Vagina (tissue), 2 donors: ENCODE results near the gene BORCS6.
"Not testable (repeated sequence)": the region's sequence is repeated elsewhere in the genome, so short reads cannot be mapped to it uniquely, and the experiment has no call there.

Source experiments
- CTCF ChIP-seq, 3 experiments: fragments of 450-650 bp in 2 of 3; fragments of 200-600 bp in 1 of 3; sonication (generic) in 1 of 3; IDR thresholded peaks; one replicate each; pipeline ENCODE4 v1.5.1; 2017 to 2019; ENCODE audit warnings: antibody characterized with exemption in 3 of 3, mild to moderate bottlenecking in 2 of 3, moderate library complexity in 2 of 3
- POLR2A ChIP-seq, 2 donors: fragments of 450-650 bp; IDR thresholded peaks; one replicate each; pipeline ENCODE4 v1.6.1; 2017; ENCODE audit warnings: antibody characterized with exemption in 2 of 2, mild to moderate bottlenecking in 2 of 2, moderate library complexity in 2 of 2
- POLR2AphosphoS5 ChIP-seq, 2 donors: sonication (generic); formaldehyde crosslinking; IDR thresholded peaks; one replicate each; pipeline ENCODE4 v1.9.0; 2017; ENCODE audit warnings: antibody characterized with exemption in 2 of 2, mild to moderate bottlenecking in 2 of 2, low read depth in 1 of 2; ENCODE audit not compliant: insufficient read depth in 1 of 2

- not testable (repeated sequence) for TF ChIP-seq CTCF (IDR thresholded peaks at IDR 0.05); POLR2A (IDR thresholded peaks at IDR 0.05); POLR2AphosphoS5 (IDR thresholded peaks at IDR 0.05; ENCODE audit: insufficient read depth in 1 of 2, low read depth in 1 of 2)
Measured at GRCh38 chr17:8214000-8214399, 24.0 kb upstream of the BORCS6 start.
